Coronary artery (tissue), 2 donors: ENCODE results near the gene AGR2.

Source experiments
- DNase-seq: peaks from one replicate; pipeline ENCODE4 v3.0.0-alpha.2; 2017; ENCODE audit warnings: low spot score
- H3K27ac ChIP-seq, 2 donors: fragments of 200-600 bp; sonication (generic); one replicate each; pipeline ENCODE4 v1.5.1; 2016 to 2019
- H3K4me3 ChIP-seq: fragments of 200-600 bp; sonication (generic); 2 replicates; pipeline ENCODE4 v1.5.1; 2016; ENCODE audit warnings: mild to moderate bottlenecking, moderate library complexity
- CTCF ChIP-seq: fragments of 200-600 bp; sonication (generic); IDR thresholded peaks from one replicate; pipeline ENCODE4 v1.5.1; 2019; ENCODE audit warnings: antibody characterized with exemption

Gene AGR2

GRCh38 chr7:16815001-16815400 lies 10.2 kb upstream of the AGR2 start:
- no peak for DNase-seq
- H3K4me3 ChIP-seq = no peak overlapping the region
- no peak overlapping the region for H3K27ac ChIP-seq
- no peak for TF ChIP-seq CTCF

- no peak for TF ChIP-seq CTCF
- no peak for DNase-seq
- H3K27ac ChIP-seq = no peak overlapping the region
- H3K4me3 ChIP-seq = no peak overlapping the region
These were observed 8.4 kb upstream of the AGR2 start for GRCh38 chr7:16813232-16813616.

- Histone ChIP-seq H3K27ac (no peak overlapping the region), H3K4me3 (no peak overlapping the region)
- DNase-seq = no peak
- TF ChIP-seq CTCF = no peak
These were observed 7.9 kb upstream of the AGR2 start for GRCh38 chr7:16812542-16813231.

- no peak overlapping the region for H3K27ac ChIP-seq
- no peak overlapping the region for H3K4me3 ChIP-seq
- no peak for DNase-seq
- TF ChIP-seq CTCF = no peak
These were observed 6.8 kb upstream of the AGR2 start for GRCh38 chr7:16811551-16811950.

GRCh38 chr7:16810573-16810972 lies 5.8 kb upstream of the AGR2 start:
- TF ChIP-seq CTCF = no peak
- no peak for DNase-seq
- H3K4me3 ChIP-seq = no peak overlapping the region
- H3K27ac ChIP-seq = no peak overlapping the region

GRCh38 chr7:16810112-16810511 lies 5.3 kb upstream of the AGR2 start:
- Histone ChIP-seq H3K4me3 (no peak overlapping the region), H3K27ac (no peak overlapping the region)
- no peak for TF ChIP-seq CTCF
- no peak for DNase-seq

- H3K4me3 ChIP-seq = no peak overlapping the region
- TF ChIP-seq CTCF = no peak
- no peak overlapping the region for H3K27ac ChIP-seq
- DNase-seq = no peak
These were observed 642 bp upstream of the AGR2 start for GRCh38 chr7:16805441-16805840.
